B cell (primary cell): ENCODE results near the gene PTX4. TPM values are rescaled to one million over a fixed set of nuclear protein-coding genes. Genes with fewer than 3 reads are reported as not detected.

ENCODE experiments used
- ATAC-seq: fragments of 200-7000 bp; cut with Tn5 transposase; one replicate; pipeline ENCODE4 v1.10.0; 2021; ENCODE audit warnings: low read depth, mild to moderate bottlenecking, moderate number of reproducible peaks, moderate library complexity
- CTCF ChIA-PET: fragments of 350-600 bp; sonication (Branson Sonifier 250); formaldehyde crosslinking; loops from one replicate; lab custom pipeline; 2021; ENCODE audit warnings: antibody characterized with exemption, inconsistent platforms; lab: Charles Lee
- POLR2A ChIA-PET: fragments of 350-600 bp; sonication (Branson Sonifier 250); formaldehyde crosslinking; loops from one replicate; lab custom pipeline; 2021; ENCODE audit warnings: antibody characterized with exemption; lab: Charles Lee
- DNase-seq: peaks from one replicate; pipeline ENCODE4 v3.0.0; 2013
- H2AFZ ChIP-seq: 2 replicates; pipeline ENCODE4 v1.6.1; 2012; ENCODE audit warnings: mild to moderate bottlenecking, low read depth, low read length; ENCODE audit not compliant: insufficient read depth, poor library complexity, severe bottlenecking
- H3K27ac ChIP-seq, 2 donors: 1 replicate in 1 of 2; 2 replicates in 1 of 2; pipeline ENCODE4 v1.5.1; 2012 to 2013; ENCODE audit warnings: low read length in 2 of 2, mild to moderate bottlenecking in 2 of 2, moderate library complexity in 1 of 2
- H3K27me3 ChIP-seq, 4 experiments: fragments of 200-600 bp in 1 of 4; sonication (generic) in 1 of 4; replicated peaks in 1 of 4; 1 replicate in 2 of 4; 2 replicates in 2 of 4; pipeline versions ENCODE4 v1.6.1 to v1.7.0; 2013 to 2016; ENCODE audit warnings: low read length in 3 of 4, mild to moderate bottlenecking in 2 of 4, mixed read lengths in 1 of 4, moderate library complexity in 1 of 4; ENCODE audit not compliant: insufficient read depth in 4 of 4, control insufficient read depth in 3 of 4; ENCODE audit errors: control extremely low read depth in 1 of 4
- H3K36me3 ChIP-seq, 2 experiments: replicated peaks in 1 of 2; 1 replicate in 1 of 2; 2 replicates in 1 of 2; pipeline versions ENCODE4 v1.6.1 to v1.7.1; 2013; ENCODE audit warnings: low read length in 1 of 2; ENCODE audit not compliant: insufficient read depth in 2 of 2, control insufficient read depth in 1 of 2; ENCODE audit errors: control extremely low read depth in 1 of 2, extremely low read depth in 1 of 2
- H3K4me1 ChIP-seq, 2 donors: fragments of 200-600 bp in 1 of 2; sonication (generic) in 1 of 2; 1 replicate in 1 of 2; 2 replicates in 1 of 2; pipeline versions ENCODE4 v1.5.1 to v1.6.1; 2013 to 2017; ENCODE audit warnings: low read length in 2 of 2; ENCODE audit not compliant: control insufficient read depth in 2 of 2, insufficient read depth in 2 of 2
- H3K4me2 ChIP-seq: replicated peaks from 2 replicates; pipeline ENCODE3; 2012; ENCODE audit warnings: mild to moderate bottlenecking, low read depth, low read length; ENCODE audit not compliant: poor library complexity, severe bottlenecking
- H3K4me3 ChIP-seq, 5 experiments: fragments of 200-600 bp in 1 of 5; sonication (generic) in 1 of 5; 1 replicate in 3 of 5; 2 replicates in 2 of 5; pipeline versions ENCODE4 v1.5.1 to v1.7.0; 2011 to 2016; ENCODE audit warnings: low read length in 4 of 5, mild to moderate bottlenecking in 4 of 5, low read depth in 2 of 5, control low read depth in 1 of 5, moderate library complexity in 1 of 5; ENCODE audit not compliant: insufficient read depth in 1 of 5; ENCODE audit errors: control extremely low read depth in 1 of 5, extremely low read depth in 1 of 5
- H3K79me2 ChIP-seq: fragments of 200-600 bp; sonication (generic); one replicate; pipeline ENCODE4 v1.6.0; 2016; ENCODE audit warnings: low read length; ENCODE audit not compliant: control insufficient read depth, insufficient read depth
- H3K9ac ChIP-seq: fragments of 200-600 bp; sonication (generic); 2 replicates; pipeline ENCODE4 v1.6.1; 2017; ENCODE audit warnings: mild to moderate bottlenecking, low read length, moderate library complexity
- H3K9me3 ChIP-seq, 3 donors: one replicate each; pipeline versions ENCODE4 v1.6.1 to v1.7.1; 2013; ENCODE audit warnings: low read length in 2 of 3; ENCODE audit not compliant: control insufficient read depth in 2 of 3, insufficient read depth in 1 of 3; ENCODE audit errors: control extremely low read depth in 1 of 3
- H4K20me1 ChIP-seq: 2 replicates; pipeline ENCODE4 v1.6.0; 2012; ENCODE audit warnings: mild to moderate bottlenecking, low read length; ENCODE audit not compliant: insufficient read depth, control insufficient read depth, poor library complexity, severe bottlenecking
- H3K27ac Mint-ChIP-seq: one replicate; pipeline ENCODE4 v1.8.0; 2021; ENCODE audit warnings: mixed read lengths
- H3K27me3 Mint-ChIP-seq: one replicate; pipeline ENCODE4 v1.8.0; 2021; ENCODE audit warnings: mixed read lengths
- H3K4me1 Mint-ChIP-seq: one replicate; pipeline ENCODE4 v1.8.0; 2021; ENCODE audit warnings: mixed read lengths
- H3K4me3 Mint-ChIP-seq: one replicate; pipeline ENCODE4 v1.8.0; 2021; ENCODE audit warnings: mixed read lengths
- H3K9me3 Mint-ChIP-seq: one replicate; pipeline ENCODE4 v1.8.0; 2022; ENCODE audit warnings: mixed read lengths; ENCODE audit not compliant: insufficient read depth
- CTCF ChIP-seq: fragments of 200-600 bp; IDR thresholded peaks from one replicate; pipeline ENCODE4 v1.8.0; 2022; ENCODE audit warnings: antibody characterized with exemption, mild to moderate bottlenecking
- EZH2 ChIP-seq: IDR thresholded peaks from 2 replicates; pipeline ENCODE4 v1.6.1; 2012; ENCODE audit warnings: borderline replicate concordance, low read depth, mild to moderate bottlenecking, moderate library complexity, low read length; ENCODE audit not compliant: insufficient read depth, poor library complexity, severe bottlenecking
- WGBS: methylation state at CpG from one replicate; pipeline ENCODE4 v1.1.5; 2013; ENCODE audit warnings: missing lambda C conversion rate; ENCODE audit not compliant: insufficient coverage; 5-methylcytosine and 5-hydroxymethylcytosine counted together
- intact Hi-C: fragments of 100-400 bp; cut with micrococcal nuclease; formaldehyde crosslinking; loops from one replicate; pipeline ENCODE4 v1.10.0; 2022
- polyA plus RNA-seq: library from polyadenylated mRNA; depleted of rRNA; stranded (reverse); fragments of >200 nt; gene quantifications from 2 replicates; pipeline ENCODE4 v1.2.3, GENCODE V29; 2012
- total RNA-seq, 2 donors: library from RNA; stranded (reverse); fragments of 120-200 nt in 1 of 2; gene quantifications; 1 replicate in 1 of 2; 2 replicates in 1 of 2; pipeline versions ENCODE4 v1.2.3 to v1.2.4, GENCODE V29; 2013 to 2022

The PTX4 gene
- total and polyA plus RNA-seq, 2 donors (not counting 1 experiment from before 2014, with no cell fraction given) = 0.33 TPM; not detected in 1

GRCh38 chr16:1523581-1524245 lies 35.0 kb upstream of the PTX4 start:
- intact Hi-C loops = no loop called here
- ATAC-seq = no peak
- no peak overlapping the region for H3K4me2 ChIP-seq
- no peak for DNase-seq
- Mint-ChIP-seq H3K27me3 (no peaks in the 10 kb centered on the region), H3K9me3 (no peaks in the 10 kb centered on the region), H3K4me3 (no peak overlapping the region), H3K27ac (no peak overlapping the region), H3K4me1 (no peaks in the 10 kb centered on the region)
- H3K79me2 ChIP-seq = no peaks in the 10 kb centered on the region
- peaks cover 0 to 2% of the 10 kb centered on the region in 2 donors for H3K4me1 ChIP-seq
- H3K9me3 ChIP-seq = no peaks in the 10 kb centered on the region
- no peak overlapping the region for H3K9ac ChIP-seq
- no peaks in the 10 kb centered on the region for H3K27me3 ChIP-seq
- ChIA-PET POLR2A (no interaction called here), CTCF (no interaction called here)
- 91% methylated on average over 28 of the region's 30 CpGs for WGBS
- H3K36me3 ChIP-seq = no peaks in the 10 kb centered on the region
- TF ChIP-seq EZH2 (no peak), CTCF (no peak)
- no peak overlapping the region for H3K27ac ChIP-seq
- no peaks in the 10 kb centered on the region for H4K20me1 ChIP-seq
- H3K4me3 ChIP-seq = no peak overlapping the region
- H2AFZ ChIP-seq = no peak overlapping the region

GRCh38 chr16:1520461-1520860 lies 31.7 kb upstream of the PTX4 start:
- Histone ChIP-seq H3K4me1 (no peaks in the 10 kb centered on the region), H3K27ac (no peak overlapping the region), H3K27me3 (no peaks in the 10 kb centered on the region), H3K9ac (no peak overlapping the region), H3K9me3 (peaks cover 0 to 2% (median 0%) of the 10 kb centered on the region in 3 donors), H3K79me2 (no peaks in the 10 kb centered on the region), H3K4me3 (no peak overlapping the region), H2AFZ (no peak overlapping the region), H3K36me3 (no peaks in the 10 kb centered on the region), H4K20me1 (no peaks in the 10 kb centered on the region), H3K4me2 (no peak overlapping the region)
- ATAC-seq (no peak), DNase-seq (no peak)
- no peaks in the 10 kb centered on the region for H3K4me1 Mint-ChIP-seq
- H3K27me3 Mint-ChIP-seq = no peaks in the 10 kb centered on the region
- CTCF ChIA-PET = no interaction called here
- no peak overlapping the region for H3K27ac Mint-ChIP-seq
- H3K4me3 Mint-ChIP-seq = no peak overlapping the region
- POLR2A ChIA-PET = no interaction called here
- 98% methylated on average over 18 of the region's 19 CpGs for WGBS
- intact Hi-C loops = no loop called here
- no peaks in the 10 kb centered on the region for H3K9me3 Mint-ChIP-seq
- no peak for TF ChIP-seq CTCF
- TF ChIP-seq EZH2 = no peak
